ENCODE data around the gene SMYD4. TPM values are rescaled to one million over a fixed set of nuclear protein-coding genes. Genes with fewer than 3 reads are reported as not detected.

SMYD4 gene
- total and polyA plus RNA-seq, 9 of the 15 experiments (the other 6 are each of a cell fraction or from before 2014, with no cell fraction given): 1.3 to 10.2 (median 6.7) TPM

DNA sequence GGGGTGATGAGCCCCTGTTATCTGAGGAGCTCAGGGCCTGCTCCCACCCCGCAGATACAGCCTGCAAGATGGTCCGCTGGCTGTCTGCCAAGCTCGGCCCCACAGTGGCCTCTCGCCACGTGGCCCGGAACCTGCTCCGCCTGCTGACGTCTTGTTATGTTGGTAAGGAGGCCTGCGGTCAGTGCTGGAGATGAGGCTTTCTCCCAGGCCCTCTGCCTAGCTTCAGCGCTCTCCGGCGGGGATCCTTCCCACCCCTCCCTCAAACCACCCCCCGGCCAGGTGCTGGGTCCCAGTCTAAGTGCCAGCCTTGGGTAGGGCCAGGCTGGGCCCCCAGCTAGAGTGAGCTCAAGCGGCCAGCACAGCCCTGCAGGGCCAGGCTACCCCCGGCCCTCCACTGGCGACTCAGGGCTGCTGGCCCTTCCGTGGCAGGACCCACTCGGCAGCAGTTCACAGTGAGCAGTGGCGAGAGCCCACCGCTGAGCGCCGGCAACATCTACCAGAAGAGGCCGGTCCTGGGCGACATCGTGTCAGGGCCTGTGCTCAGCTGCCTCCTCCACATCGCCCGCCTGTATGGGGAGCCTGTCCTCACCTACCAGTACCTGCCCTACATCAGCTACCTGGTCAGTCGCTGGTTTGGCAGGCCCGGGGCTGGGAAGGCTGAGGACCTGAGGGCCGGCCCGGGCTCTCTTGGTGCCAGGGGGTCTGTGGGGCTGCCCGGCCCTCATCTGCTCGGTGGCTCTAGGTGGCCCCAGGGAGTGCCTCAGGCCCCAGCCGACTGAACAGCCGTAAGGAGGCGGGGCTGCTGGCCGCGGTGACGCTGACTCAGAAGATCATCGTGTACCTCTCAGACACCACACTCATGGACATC, 99.1 kb downstream of the SMYD4 start (continued):
- TF ChIP-seq, protein P1, sequence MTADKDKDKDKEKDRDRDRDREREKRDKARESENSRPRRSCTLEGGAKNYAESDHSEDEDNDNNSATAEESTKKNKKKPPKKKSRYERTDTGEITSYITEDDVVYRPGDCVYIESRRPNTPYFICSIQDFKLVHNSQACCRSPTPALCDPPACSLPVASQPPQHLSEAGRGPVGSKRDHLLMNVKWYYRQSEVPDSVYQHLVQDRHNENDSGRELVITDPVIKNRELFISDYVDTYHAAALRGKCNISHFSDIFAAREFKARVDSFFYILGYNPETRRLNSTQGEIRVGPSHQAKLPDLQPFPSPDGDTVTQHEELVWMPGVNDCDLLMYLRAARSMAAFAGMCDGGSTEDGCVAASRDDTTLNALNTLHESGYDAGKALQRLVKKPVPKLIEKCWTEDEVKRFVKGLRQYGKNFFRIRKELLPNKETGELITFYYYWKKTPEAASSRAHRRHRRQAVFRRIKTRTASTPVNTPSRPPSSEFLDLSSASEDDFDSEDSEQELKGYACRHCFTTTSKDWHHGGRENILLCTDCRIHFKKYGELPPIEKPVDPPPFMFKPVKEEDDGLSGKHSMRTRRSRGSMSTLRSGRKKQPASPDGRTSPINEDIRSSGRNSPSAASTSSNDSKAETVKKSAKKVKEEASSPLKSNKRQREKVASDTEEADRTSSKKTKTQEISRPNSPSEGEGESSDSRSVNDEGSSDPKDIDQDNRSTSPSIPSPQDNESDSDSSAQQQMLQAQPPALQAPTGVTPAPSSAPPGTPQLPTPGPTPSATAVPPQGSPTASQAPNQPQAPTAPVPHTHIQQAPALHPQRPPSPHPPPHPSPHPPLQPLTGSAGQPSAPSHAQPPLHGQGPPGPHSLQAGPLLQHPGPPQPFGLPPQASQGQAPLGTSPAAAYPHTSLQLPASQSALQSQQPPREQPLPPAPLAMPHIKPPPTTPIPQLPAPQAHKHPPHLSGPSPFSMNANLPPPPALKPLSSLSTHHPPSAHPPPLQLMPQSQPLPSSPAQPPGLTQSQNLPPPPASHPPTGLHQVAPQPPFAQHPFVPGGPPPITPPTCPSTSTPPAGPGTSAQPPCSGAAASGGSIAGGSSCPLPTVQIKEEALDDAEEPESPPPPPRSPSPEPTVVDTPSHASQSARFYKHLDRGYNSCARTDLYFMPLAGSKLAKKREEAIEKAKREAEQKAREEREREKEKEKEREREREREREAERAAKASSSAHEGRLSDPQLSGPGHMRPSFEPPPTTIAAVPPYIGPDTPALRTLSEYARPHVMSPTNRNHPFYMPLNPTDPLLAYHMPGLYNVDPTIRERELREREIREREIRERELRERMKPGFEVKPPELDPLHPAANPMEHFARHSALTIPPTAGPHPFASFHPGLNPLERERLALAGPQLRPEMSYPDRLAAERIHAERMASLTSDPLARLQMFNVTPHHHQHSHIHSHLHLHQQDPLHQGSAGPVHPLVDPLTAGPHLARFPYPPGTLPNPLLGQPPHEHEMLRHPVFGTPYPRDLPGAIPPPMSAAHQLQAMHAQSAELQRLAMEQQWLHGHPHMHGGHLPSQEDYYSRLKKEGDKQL (CRISPR knock-in tag; IDR thresholded peaks at IDR 0.05; ENCODE audit: borderline replicate concordance): peak; percentile 73; the same call in 1 of the 2 replicates
- TF ChIP-seq, protein P2, sequence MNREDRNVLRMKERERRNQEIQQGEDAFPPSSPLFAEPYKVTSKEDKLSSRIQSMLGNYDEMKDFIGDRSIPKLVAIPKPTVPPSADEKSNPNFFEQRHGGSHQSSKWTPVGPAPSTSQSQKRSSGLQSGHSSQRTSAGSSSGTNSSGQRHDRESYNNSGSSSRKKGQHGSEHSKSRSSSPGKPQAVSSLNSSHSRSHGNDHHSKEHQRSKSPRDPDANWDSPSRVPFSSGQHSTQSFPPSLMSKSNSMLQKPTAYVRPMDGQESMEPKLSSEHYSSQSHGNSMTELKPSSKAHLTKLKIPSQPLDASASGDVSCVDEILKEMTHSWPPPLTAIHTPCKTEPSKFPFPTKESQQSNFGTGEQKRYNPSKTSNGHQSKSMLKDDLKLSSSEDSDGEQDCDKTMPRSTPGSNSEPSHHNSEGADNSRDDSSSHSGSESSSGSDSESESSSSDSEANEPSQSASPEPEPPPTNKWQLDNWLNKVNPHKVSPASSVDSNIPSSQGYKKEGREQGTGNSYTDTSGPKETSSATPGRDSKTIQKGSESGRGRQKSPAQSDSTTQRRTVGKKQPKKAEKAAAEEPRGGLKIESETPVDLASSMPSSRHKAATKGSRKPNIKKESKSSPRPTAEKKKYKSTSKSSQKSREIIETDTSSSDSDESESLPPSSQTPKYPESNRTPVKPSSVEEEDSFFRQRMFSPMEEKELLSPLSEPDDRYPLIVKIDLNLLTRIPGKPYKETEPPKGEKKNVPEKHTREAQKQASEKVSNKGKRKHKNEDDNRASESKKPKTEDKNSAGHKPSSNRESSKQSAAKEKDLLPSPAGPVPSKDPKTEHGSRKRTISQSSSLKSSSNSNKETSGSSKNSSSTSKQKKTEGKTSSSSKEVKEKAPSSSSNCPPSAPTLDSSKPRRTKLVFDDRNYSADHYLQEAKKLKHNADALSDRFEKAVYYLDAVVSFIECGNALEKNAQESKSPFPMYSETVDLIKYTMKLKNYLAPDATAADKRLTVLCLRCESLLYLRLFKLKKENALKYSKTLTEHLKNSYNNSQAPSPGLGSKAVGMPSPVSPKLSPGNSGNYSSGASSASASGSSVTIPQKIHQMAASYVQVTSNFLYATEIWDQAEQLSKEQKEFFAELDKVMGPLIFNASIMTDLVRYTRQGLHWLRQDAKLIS (CRISPR knock-in tag; IDR thresholded peaks at IDR 0.05): 0 out of 2 replicates have a peak, but pooled peaks have one; percentile 36
- peak; percentile 18 for TF ChIP-seq FIP1L1 (IDR thresholded peaks at IDR 0.05; ENCODE audit: low read depth, low read length, poor library complexity, severe bottlenecking)
- TF ChIP-seq, protein P3, sequence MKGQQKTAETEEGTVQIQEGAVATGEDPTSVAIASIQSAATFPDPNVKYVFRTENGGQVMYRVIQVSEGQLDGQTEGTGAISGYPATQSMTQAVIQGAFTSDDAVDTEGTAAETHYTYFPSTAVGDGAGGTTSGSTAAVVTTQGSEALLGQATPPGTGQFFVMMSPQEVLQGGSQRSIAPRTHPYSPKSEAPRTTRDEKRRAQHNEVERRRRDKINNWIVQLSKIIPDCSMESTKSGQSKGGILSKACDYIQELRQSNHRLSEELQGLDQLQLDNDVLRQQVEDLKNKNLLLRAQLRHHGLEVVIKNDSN (CRISPR knock-in tag; IDR thresholded peaks at IDR 0.05): peak; percentile 87
- TF ChIP-seq FOXA3 (CRISPR knock-in tag; conservative IDR thresholded peaks at IDR 0.05 in 1 of 2, IDR thresholded peaks at IDR 0.05 in 1 of 2): peak in 1 of 2 experiments; percentile 82; a peak in 1 of 4 replicates
- TF ChIP-seq TOE1 (IDR thresholded peaks at IDR 0.05; ENCODE audit: borderline replicate concordance): no peak
- no peak; the same call in 1 of the 2 replicates for TF ChIP-seq TOE1 (CRISPR knock-in tag; IDR thresholded peaks at IDR 0.05; ENCODE audit: borderline replicate concordance, low read depth)
- TF ChIP-seq NRF1 (conservative IDR thresholded peaks at IDR 0.05 in 1 of 2, IDR thresholded peaks at IDR 0.05 in 1 of 2): peak in 1 of 2 experiments; percentile 43; a peak in 2 of 4 replicates
- TF ChIP-seq PCBP2 (IDR thresholded peaks at IDR 0.05; ENCODE audit: low read depth, low read length, poor library complexity, severe bottlenecking): no peak
- peak; percentile 31; the same call in 1 of the 2 replicates for TF ChIP-seq SOX6 (IDR thresholded peaks at IDR 0.05)

All from K562 (cell line).